Activated effector memory CD4-positive, alpha-beta T cell treated with Interleukin-2 at 50 U/mL for 16 hours (primary cell): Measurements from ENCODE around the gene GSTM1.
"Not testable (repeated sequence)": the region's sequence is repeated elsewhere in the genome, so short reads cannot be mapped to it uniquely, and the experiment has no call there.

Experiments used
- DNase-seq: peaks from one replicate; pipeline ENCODE4 v3.0.0-alpha.2; 2020

Gene GSTM1

GRCh38 chr1:109704173-109704572 lies 16.6 kb downstream of the GSTM1 start:
- no peak for DNase-seq

- DNase-seq: no peak
Measured at GRCh38 chr1:109705411-109705810, 17.8 kb downstream of the GSTM1 start.

- not testable (repeated sequence) for DNase-seq
Measured at GRCh38 chr1:109708949-109709348, 21.3 kb downstream of the GSTM1 start.

- DNase-seq: not testable (repeated sequence)
Measured at GRCh38 chr1:109709822-109710221, 22.2 kb downstream of the GSTM1 start.

GRCh38 chr1:109711593-109712320 lies 24.1 kb downstream of the GSTM1 start, which contains the start of gene GSTM5:
GSTM5 (plus strand) TSS chr1:109712251; CDS start chr1:109712313, 62 bp downstream.
- not testable (repeated sequence) for DNase-seq

- no peak for DNase-seq
Measured at GRCh38 chr1:109712321-109712864, 24.8 kb downstream of the GSTM1 start.

GRCh38 chr1:109713636-109714035 lies 26.0 kb downstream of the GSTM1 start:
- no peak for DNase-seq

GRCh38 chr1:109714661-109715372 lies 27.2 kb downstream of the GSTM1 start:
- DNase-seq: no peak

- DNase-seq: no peak
Measured at GRCh38 chr1:109716121-109716520, 28.5 kb downstream of the GSTM1 start.

- DNase-seq: no peak
Measured at GRCh38 chr1:109716570-109717090, 29.0 kb downstream of the GSTM1 start.

- no peak for DNase-seq
Measured at GRCh38 chr1:109717729-109718128, 30.1 kb downstream of the GSTM1 start.

- no peak for DNase-seq
Measured at GRCh38 chr1:109718495-109718894, 30.9 kb downstream of the GSTM1 start.

GRCh38 chr1:109719337-109719837 lies 31.8 kb downstream of the GSTM1 start:
- DNase-seq: no peak

GRCh38 chr1:109721042-109721441 lies 33.4 kb downstream of the GSTM1 start:
- DNase-seq: no peak

GRCh38 chr1:109721971-109722370 lies 34.4 kb downstream of the GSTM1 start:
- no peak for DNase-seq

- no peak for DNase-seq
Measured at GRCh38 chr1:109722908-109723691, 35.5 kb downstream of the GSTM1 start.

- DNase-seq: no peak
Measured at GRCh38 chr1:109724933-109725332, 37.3 kb downstream of the GSTM1 start.

GRCh38 chr1:109725510-109725909 lies 37.9 kb downstream of the GSTM1 start:
- no peak for DNase-seq

- DNase-seq: no peak
Measured at GRCh38 chr1:109726007-109726406, 38.4 kb downstream of the GSTM1 start.

GRCh38 chr1:109726728-109727373 lies 39.2 kb downstream of the GSTM1 start:
- no peak for DNase-seq

GRCh38 chr1:109728870-109729269 lies 41.3 kb downstream of the GSTM1 start:
- no peak for DNase-seq

GRCh38 chr1:109730666-109731065 lies 43.0 kb downstream of the GSTM1 start:
- DNase-seq: no peak
